ENCODE results near the gene ESRP2.

The ESRP2 gene

DNA sequence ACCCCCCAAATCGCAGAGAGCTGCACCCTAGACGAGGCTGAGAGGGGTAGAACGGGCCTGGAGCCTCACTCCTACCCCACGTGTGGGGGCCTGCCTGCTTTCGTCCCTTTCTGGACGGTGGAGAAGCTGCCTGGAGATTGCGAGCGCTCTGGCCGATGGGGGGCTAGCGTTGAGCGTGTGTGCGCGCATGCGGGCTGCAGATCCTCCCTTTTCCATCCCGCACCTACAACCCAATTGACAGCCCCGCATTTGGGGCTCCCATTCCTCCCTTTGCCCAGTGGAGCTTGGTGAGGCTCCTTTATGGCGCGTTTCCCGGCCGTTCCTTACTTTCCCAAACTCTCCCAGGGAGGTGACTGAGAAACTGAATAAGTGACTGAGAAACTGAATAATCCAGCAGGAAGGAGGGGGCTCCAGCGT, 907 bp upstream of the ESRP2 start:
- no peak for DNase-seq

DNA sequence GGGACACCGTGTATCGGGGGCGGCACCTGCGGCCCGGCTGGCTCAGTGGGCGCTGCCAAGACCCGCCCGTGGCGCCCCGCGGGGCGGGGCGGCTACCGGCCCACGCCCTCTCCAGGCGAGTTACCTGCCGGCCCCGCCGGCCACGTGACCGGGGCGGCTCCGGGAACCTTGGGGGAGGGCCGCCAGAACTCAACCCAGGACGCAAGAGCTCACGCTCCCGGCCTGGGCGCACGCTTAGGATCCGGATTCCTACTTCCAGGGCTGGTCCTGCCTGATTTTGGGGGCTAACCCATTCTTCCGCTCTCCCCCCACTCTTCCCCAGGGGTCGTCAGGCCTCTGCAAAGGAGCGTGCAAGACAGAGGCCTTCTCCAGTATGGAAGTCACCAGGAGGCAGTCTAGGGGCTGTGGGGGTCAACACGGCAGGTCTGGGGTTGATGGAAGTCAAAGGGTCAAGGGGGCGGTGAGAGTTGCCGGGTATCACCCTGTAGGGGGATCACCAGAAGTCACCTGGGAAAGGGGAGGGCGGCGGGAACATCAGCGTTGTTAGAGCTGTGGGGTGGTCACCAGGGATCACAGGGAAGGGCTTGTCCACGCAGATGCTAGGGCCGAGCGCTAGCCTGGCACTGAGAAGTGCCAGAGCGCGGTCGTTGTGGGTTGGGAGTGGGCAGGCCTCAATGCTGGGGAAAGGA, 354 bp upstream of the ESRP2 start:
- DNase-seq: peak; percentile 24

DNA sequence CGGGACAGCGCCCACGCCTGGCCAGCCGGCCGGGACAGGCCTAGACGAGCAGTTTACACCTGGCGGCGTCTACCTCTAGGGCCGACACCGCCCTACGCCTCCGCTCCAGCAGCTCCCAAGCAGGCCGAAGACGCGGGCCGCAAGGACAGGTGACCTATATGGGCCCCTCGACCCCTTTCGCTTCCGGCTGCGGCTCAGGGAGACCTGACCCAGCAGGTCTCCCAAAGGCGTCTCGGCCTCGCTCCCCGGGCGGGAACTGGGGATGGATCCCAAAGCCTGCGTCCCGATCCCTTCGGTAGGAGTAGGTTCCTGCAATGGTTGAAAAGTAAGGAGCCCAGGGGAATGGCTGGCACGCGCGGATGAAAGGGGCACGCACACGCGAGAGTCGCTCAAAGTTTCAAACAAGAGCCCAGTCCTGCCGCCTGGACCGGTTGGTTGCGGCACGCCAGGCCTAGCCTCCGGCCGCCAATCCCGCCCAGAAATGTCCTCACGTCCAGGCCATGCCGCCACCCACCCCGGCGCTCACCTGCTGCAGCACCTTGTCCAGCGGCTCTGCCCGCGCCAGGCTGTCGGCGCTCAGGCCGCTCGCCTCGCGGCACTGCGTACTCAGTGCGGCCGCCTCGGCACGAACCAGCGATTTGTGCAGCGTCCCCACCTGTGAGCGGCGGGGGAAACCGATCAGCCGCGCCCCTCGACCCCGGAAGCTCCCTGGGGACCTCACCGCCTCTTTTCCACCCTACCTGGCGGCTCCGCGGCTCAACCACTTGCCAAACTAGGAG, 630 bp downstream of the ESRP2 start:
- DNase-seq: no peak

DNA sequence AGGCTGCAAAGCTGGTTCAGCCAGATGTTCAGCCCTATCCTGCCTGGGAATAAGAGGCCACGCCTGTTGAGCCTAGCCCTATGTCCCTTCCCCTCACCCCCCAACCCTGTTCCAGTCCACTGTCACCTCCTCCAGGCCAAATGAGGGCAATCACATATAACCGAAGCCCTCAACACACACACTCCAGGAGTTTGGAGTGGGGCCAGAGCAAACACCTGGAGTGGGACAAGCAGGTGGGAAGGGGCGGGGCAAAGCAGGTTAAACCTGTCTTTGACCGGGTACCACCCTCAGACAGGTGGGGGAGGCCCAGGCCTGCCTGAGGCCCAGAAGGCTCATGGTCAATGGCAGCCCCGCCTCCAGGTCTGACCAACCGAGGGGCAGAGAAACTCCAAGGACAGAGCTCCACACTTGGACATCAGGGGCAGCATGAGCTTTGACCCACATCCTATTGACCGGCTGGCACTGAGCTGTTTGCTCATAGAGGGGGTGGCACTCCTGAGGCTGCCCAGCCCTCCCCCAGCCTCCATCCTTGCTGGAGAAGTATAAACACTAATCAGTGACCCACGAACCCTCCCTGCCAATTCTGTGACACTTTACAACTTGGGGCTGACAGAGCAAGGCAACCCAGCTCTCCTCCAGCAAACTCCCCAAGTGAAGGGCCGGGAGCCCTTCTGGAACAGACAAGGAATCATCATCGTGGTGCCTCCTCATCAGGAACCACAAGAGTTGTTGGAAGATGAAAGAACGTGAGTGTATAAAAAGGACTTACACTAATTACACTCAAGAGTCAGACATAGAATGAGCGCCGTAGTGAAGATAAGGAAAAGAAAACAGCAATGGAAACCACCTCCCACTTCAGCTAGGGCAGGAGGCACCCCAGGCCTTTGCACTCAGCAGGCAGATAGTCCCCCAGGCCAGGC, 1.5 kb downstream of the ESRP2 start:
- peak; percentile 11 for DNase-seq

DNA sequence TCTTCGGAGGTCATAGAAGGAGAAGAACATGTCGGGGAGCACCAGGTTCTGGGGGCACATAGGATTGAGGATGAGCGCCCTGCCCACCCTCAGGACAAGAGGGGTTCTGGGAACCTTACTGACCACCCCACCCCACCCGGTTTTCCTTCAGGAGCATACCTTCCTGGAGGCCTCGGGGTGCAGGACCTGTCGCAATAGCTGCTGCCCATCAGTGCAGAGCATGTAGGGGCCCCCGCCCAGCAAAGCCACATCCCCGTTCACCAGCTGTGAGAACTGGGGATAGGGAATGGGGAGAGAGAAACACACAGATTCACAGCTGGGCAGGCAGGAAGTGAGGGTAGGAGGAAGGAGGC, 2.1 kb downstream of the ESRP2 start:
- DNase-seq: no peak

DNA sequence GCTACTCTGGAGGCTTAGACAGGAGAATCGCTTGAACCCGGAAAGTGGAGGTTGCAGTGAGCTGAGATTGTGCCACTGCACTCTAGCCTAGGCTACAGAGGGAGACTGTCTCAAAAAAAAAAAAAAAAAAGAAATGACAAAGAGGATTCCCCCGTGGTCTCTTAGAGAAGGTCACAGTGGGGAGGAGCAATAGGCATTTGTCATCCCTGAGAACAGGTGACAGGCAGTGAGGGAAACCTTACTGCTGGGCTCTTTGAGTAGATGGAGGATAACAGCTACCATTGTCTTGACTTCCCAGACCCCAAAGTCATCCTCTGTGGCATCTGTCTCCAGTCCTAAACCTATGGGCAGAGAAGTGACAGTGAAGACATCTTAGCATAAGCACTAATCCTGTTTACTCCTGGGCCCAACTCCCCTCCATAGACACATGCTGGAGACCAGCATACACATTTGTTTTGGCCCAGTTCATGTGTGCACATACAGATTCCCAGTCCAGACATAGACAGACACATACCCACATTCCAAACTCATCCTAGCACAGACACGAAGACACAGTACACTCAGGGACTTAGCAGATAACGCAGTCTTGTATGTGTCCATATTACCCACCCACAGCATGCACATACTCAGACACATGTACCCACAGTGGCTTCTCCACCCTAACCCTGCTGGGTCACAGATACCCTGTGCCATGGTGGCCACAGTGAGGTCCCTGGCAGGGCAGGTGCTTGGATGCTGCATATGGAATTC, 2.7 kb downstream of the ESRP2 start:
- DNase-seq: no peak

DNA sequence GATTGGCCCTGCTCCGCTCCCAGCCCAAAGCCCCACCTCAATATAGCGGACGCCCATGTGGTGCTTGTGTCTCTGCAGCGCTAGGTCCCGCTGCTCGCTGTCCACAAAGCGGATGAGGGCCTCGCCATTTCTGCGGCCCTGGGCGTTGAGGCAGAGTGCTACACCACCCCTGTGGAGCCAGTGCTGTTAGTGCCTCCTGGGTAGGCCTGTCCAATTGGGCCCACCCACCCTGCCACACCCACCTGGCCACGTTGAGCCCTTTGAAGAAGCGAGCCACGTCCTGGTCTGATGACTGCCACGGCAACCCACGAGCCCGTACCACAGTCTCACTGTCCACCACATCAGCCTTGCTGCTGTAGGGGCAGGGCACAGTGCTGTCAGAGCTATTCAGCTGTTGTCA, 3.6 kb downstream of the ESRP2 start:
- DNase-seq: no peak

DNA sequence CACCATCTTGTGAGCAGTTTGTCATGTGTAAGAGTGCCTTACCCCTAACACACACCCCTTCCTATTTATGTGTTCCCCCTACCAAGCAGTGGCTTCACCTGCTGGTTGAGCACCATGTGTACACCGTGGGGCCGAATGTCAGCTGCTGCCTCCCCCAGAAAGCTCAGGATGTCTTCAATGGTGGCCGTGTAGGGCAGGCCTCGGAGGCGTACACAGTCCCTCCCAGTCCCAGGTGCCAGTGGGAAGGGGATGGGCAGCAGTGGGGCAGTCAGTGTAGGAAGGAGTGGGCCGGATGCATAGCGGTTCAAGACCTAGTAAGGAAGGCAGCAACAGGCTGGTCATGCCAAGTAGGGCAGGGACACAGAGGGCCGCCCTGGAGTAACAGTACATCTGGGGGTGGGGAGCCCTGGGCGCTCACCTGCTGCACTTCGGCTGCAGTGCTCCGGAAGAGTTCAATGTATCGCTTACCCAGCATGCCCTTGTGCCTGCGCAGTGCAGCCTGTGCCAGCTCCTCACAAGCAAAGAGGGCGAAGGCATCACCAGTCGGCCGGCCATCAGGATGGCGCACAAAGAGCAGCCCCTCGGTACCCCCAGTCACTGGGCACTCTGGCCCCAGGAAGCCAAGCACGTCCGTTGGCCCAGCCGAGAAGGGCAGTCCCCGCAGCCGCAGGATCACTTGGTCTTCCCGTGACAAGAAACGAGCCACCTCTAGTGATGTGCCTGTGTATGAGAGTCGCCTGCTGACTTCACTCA, 4.4 kb downstream of the ESRP2 start:
- DNase-seq: no peak

DNA sequence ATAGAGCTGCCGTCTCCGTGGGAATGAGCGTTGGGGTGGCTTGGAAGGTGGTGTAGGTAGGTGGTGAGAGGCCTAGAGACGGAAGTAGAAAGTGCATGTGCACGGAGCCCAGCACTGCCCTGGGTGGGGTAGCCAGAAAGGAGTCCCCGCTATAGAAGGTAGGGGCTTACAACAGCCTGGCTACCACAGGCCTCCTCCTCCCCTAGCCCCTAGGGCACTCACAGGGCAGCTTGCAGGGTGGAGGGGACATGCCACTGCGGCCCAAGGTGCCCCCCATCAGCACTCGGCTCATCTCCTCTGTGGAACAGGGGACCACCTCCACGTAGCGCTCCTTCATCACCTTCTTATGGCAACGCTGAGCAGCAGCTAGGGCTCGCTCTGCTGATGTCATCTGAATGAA, 5.0 kb downstream of the ESRP2 start:
- DNase-seq: no peak

DNA sequence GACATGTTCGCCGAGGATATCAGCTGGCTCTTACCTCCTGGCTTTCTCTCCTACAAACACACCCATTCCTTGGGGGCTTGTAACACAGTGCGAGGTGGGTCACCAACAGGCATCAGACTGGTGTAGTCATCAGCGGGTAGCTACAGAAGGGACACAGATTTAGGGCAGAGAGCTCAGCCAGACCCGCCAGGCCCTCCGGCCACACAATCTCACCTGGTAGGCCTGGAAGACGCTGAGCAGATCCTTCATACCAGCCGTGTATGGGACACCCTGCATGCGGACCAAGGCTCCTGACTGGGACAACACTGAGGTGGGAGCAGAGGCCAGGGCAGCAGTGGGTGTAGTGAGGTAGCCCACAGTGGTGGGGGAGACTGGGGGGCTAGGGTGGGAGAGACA, 5.8 kb downstream of the ESRP2 start:
- no peak for DNase-seq

DNA sequence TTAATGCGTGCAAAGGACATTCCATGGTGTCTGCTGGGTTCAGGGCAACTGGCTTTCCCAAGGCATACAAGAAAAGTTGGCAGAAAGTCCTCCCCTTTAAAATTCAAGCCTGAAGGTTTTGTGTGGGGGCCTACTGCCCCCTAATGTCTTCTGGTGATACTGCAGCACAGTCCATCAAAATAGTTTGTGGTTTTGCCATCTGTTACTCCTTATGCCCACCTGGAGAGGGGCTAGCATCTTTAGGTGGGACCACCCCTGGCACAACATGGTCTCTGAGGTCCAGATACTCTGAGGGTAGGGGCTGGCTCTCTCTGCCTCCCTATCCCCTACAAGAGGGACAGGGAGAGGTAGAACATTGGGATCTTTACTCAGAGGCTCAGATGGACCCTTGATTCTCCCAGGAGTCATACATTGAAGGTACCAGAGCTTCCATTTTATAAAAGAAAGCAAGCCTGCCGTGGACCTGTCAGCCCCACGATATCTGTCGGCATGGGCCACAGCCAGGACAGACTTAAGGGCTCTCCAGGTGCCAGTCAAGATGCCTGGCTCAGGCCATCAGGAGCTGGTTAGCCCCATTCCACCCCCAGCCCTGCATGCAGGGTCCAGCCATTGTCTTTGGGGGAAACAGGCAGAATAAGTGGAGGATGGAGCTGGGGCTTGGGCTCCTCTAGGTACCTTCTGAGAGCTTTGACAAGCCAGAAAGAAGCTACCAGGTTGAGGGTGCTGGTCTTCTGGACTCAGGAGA, 6.3 kb downstream of the ESRP2 start:
- DNase-seq: peak; percentile 32

DNA sequence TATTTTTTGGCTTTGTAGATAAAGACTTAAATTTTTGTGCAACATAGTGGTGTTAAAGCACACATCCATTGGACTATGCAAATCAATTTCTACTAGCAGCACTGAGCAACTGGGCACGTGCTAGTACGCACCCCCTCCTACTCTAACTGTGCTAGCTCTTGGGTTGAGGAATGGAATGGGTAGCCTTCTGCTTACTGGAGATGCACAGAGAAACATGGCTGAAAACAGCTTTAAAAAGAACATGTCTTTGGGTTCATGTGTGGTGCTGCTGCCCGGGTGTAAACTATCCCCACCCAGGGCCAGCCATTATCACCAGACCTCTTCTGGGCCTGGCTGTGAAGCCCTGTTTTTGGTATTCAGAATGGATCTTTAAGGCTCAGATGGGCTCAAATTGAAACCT, 7.3 kb downstream of the ESRP2 start:
- DNase-seq: no peak

DNA sequence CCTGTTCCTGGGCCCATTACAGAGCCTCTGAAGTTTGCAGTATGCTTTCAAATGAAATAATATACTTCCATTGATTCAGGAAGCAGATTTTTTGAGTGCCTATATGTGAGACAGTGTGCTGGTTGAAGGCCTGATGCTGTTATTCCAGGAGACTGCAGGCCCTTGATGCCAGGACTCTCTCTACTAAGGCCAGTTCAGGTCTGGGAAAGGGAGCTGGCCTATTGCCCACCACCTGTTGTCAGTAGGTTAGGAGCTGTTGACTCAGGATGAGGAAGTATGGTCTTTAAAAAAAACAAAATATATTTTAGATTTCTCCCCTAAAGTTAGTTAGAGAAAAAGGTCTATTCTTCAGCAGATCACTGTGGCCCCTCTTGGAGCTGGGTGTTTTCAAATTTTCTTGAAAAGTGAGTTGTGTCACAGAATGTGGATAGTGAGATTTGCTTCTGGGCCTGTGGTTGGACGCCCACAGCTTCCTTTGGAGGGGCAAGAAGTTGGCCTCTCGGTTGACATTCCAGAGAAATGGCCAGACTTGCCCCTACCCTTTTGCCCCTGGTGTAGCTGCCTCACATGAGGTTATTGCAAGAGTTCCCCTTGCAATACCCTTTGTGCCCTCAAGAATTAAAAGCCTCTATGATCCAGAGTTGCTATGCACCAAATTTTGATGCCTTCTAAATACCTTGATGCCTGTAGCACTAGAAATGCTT, 7.9 kb downstream of the ESRP2 start:
- no peak for DNase-seq

DNA sequence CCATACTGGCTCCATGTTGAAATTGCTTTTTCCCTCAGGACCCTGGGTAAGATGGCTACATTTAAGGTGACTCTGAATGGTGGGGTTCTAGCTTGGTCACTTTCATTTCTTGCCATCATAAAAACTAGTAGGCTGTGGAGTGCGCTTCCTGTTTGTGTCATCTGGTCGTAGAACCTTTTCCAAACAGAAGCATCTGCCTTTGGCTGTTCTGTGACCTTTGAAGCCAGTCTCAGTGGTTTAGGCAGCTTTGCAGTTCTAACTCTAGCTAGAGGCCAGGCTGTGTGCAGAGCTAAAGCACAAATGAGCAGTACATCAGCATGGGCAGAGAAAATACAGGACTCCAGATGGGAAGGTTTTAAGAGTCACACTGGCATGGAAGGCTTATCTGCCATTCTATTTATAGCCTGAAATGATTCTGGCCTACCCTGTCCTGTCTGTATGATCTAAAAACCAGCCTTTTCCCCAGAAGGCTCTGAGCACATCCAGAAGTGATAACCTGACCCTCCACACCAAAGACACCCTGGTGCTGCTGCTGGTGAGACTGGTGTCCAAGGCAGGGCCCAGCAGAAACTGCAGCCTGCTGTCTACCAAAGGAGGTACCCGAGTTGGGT, 8.6 kb downstream of the ESRP2 start:
- no peak for DNase-seq

DNA sequence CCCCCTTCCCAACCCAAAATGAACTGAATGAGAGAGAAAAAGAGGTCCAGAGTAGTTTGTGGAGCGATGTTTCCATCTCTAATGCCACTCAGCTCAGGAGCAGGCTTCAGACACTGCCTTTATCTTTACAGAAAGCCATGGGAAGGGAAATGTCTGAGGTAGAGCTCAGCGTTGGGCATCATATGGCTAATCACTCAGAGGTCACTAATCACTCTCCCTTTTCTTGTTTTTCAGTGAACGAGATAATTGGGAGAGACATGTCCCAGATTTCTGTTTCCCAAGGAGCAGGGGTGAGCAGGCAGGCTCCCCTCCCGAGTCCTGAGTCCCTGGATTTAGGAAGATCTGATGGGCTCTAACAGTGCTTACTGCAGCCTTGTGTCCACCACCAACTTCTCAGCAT, 9.8 kb downstream of the ESRP2 start:
- no peak for DNase-seq

DNA sequence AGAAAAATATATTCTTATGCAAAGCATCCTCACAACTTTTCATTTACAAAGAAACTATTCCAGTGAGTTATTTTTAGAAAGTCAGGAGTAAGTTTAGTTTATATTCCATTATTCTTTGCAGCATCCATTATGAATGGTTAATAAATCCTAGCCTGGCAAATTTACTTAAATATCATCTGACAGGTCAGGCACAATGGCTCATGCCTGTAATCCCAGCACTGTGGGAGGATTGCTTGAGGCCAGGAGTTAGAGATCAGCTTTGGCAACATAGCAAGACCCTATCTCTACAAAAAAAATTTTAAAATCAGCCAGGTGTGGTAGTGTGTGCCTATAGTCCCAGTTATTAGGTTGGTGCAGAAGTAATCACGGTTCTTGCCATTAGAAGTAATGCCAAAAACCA, 12.9 kb downstream of the ESRP2 start:
- no peak for DNase-seq

DNA sequence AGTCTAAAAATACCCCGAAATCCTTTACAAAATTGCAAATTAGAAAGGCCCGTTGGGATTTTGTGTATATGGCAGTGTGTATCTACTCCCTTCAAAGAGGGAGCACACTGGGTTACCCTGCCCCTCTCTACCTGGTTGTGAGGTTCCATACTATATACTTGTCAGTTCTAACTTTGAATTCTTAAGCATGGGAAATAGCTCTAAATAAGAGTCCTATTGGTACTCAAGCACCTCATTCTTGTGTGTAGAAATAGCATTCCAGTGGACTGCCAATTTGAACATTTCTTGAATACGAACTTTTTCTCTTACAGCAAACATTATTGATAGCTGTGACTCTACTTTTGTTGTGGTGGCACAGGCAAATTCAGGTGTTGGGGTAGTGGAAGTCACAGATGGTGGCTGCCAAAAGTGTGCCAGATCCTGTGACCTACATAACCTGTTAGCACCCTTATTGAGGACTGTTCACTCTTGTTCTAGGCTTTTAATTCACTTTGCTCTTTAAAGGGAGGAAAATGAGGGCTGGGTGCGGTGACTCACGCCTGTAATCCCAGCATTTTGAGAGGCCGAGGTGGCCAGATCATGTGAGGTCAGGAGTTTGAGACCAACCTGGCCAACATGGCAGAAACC, 16.1 kb downstream of the ESRP2 start:
- no peak for DNase-seq

DNA sequence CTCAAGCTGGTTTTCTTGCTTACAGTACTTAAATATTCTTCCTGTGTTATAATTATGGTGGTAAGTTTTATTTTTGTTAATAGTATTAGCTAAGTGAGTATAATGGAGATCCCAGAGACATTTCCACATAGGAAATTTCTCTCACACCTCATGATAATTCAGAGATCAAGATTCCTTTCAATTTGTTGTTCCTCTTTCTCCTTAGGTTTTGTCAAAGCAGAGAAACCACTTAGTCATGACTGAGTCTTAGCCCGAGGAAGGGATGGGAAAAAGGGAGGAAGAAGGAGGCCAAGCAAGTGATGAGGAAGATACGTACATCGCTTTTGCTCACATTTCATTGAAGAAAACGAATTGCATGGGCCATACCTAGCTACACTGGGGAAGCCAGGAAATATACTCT, 18.4 kb downstream of the ESRP2 start:
- DNase-seq: no peak

DNA sequence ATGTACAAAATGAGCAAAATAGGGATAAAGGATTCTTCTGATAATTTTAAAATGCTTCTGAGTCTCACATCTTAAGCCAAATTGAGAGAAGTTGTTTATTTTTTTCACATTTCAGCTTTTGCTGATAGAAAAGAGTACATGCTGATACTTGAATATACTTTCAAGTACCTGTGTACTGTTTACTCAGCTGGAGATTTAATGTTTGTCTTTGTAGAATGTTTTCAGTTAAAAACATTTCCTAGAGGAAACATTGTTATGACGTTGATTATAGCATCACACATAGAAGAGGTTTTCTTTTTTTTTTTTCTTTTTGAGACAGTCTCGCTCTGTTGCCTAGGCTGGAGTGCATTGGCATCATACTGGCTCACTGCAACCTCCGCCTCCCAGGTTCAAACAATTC, 19.7 kb downstream of the ESRP2 start:
- DNase-seq: no peak

DNA sequence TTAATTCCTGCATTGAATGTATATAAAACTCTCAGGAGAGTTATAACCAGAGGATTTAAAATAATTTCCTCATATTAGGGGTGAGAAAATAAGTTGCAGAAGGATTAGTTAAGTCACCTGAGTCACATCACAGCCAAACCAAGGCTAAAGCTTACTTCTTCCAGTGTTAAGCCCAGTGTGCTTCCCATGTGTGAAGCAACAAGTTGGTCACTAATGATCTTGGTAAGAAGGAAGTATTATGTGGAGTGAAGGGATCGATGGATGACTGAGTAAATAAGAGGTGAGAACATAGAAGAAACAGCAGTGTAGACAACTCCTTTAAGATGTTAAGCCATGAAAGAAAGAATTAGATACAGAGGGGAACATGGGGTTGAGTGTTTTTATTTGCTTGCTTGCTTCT, 20.6 kb downstream of the ESRP2 start:
- DNase-seq: no peak
